ENCODE measurements around the gene SLC4A8. TPM values are rescaled to one million over a fixed set of nuclear protein-coding genes. Genes with fewer than 3 reads are reported as not detected.

SLC4A8 gene
- total RNA-seq (2014; rRNA removed; shearing (Covaris generic); ENCODE audit: low replicate concordance), result 0.89 and 0.96 TPM in 2 replicates

DNA sequence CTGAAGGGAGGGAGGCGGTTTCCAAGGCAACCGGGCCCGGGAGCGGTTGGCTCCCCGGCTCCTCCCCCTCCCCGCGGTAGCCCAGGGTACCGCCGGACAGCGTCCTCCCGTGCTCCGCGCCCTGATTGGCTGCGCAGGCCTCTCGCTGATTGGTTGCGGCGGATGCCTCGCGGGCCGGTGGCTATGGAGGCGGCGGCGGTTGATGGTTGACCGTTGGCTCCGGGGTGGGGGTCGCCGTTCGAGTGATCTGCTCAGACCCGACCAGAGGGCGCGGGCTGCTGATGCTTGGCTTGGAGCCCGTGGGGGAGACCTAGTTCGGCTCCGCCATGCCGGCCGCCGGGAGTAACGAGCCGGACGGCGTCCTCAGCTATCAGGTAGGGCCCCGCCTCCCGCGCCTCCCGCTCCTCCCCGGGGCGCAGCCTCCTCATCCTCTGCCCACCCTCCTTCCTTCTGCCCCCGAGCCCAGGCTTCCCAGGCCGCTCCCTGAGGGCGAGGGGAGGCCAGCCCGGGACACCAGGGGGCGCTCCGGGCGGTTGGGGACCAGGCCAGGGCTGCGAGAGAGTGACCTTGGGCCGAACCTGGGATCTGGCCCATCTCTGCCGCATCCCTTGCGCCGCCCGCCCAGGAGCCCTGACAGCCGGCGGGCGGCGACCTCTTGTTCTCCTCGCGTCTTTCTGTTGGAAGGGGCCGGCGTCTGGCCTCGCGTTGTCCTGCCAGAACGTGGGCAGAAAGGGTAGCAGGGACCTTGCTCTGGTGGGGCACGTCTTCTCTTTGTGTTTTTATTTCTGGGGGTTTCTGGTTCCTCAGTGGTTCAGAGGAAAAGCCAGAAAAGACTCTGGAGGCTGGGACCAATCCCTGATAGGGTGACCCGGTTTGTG lies at the start of gene SLC4A8:
SLC4A8 (plus strand) TSS at position 170 of the 878 bp plus-strand sequence; CDS start at position 327, 157 bp downstream.
- H3K9me3 ChIP-seq, result no peaks in the 10 kb centered on the region
- no peaks in the 10 kb centered on the region for H3K27me3 ChIP-seq
- DNase-seq, result peak; percentile 90
- peak within 1 kb of the TSS; percentile 56 for H3K4me3 ChIP-seq
- H3K36me3 ChIP-seq, result no peaks in the 10 kb centered on the region

DNA sequence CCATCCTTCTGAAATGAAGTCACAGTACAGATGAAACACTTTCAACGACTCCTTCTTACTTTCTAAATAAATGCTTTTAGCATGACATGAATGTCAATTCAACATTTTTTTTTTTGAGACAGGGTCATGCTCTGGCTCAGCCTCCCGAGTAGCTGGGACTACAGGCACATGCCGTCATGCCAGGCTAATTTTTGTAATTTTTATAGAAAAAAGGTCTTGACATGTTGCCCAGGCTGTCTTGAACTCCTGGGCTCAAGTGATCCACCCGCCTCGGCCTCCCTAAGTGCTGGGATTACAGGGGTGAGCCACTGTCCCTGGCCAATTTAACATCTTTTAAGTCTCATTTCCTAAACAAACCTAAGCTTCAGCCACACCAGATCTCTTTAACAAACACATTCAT lies 49.8 kb upstream of the SLC4A8 start:
- Histone ChIP-seq H3K36me3 (no peaks in the 10 kb centered on the region), H3K4me3 (no peak overlapping the region)
- DNase-seq, result no peak

GRCh38 chr12:51377099-51377984 lies 47.3 kb upstream of the SLC4A8 start:
- Histone ChIP-seq H3K36me3 (no peaks in the 10 kb centered on the region), H3K27me3 (no peaks in the 10 kb centered on the region)
- DNase-seq, result no peak

More for the DNA sequence above, 49.8 kb upstream of the SLC4A8 start:
- H3K9me3 ChIP-seq, result no peaks in the 10 kb centered on the region
- no peaks in the 10 kb centered on the region for H3K27me3 ChIP-seq

GRCh38 chr12:51378749-51379148 lies 45.9 kb upstream of the SLC4A8 start:
- DNase-seq, result no peak
- Histone ChIP-seq H3K27me3 (no peaks in the 10 kb centered on the region), H3K4me3 (no peak overlapping the region), H3K9me3 (no peaks in the 10 kb centered on the region), H3K36me3 (no peaks in the 10 kb centered on the region)

More at GRCh38 chr12:51377099-51377984, 47.3 kb upstream of the SLC4A8 start:
- Histone ChIP-seq H3K9me3 (no peaks in the 10 kb centered on the region), H3K4me3 (no peak overlapping the region)

DNA sequence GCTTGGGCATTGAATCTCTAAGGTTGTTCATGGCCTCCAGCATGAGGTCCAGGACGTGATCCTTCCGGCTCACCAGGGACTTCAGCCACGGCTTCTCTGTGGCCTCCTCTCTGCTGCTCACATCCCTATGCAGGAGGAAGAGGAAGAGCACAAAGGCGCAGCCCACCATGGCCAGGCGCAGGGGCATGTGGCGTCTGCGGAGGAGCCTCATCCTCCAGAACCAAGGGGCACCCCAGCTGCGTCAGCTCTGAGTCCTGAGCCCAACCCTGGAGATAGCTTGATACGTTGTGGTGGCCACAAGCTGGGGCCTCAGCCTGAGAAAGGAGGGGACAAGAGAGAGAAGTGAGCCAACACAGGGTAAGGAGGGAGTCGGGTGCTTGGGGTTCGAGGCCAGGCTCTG lies 45.1 kb upstream of the SLC4A8 start:
- no peak for DNase-seq
- H3K27me3 ChIP-seq, result no peaks in the 10 kb centered on the region
- H3K36me3 ChIP-seq, result no peaks in the 10 kb centered on the region
- no peaks in the 10 kb centered on the region for H3K9me3 ChIP-seq
- H3K4me3 ChIP-seq, result no peak overlapping the region

DNA sequence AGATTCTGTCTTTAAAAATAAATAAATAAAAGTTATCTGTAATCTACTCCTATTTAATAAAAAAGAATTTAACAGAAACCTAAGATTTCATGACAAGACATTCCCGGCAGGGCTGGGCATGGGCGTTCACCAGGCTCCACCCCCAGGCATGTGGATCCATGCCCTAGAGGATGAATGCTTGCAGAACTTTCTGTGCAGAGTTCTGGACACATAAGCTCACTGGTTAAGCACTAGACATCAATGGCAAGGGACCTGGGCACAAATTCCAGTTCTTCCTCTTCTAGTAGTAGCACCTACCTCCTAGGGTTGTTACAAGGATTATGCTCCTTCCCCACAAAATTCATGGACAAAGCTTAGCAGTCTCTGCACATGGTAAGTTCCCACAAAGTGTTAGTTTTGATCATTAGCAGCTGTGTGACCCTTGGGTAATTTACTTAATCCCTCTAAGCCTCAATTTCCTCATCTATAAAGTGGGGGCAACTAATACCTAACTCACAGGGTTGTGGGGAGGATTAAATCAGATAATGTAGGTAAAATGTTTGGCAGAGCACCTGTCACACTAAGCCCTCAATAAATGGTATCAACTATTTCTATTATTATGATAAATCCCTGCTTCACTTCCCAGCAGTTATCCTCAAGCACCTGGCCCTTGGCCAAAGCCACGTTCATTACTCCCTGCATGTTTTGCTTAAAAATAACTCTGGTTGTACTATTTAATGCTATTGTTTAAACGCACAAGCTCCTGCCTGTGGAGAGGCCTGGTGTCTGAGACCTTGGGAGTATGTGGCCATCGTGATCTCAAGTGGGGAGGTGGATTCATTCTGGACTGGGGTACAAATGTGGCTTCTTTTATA lies 43.2 kb upstream of the SLC4A8 start:
- no peaks in the 10 kb centered on the region for H3K27me3 ChIP-seq
- no peak for DNase-seq

DNA sequence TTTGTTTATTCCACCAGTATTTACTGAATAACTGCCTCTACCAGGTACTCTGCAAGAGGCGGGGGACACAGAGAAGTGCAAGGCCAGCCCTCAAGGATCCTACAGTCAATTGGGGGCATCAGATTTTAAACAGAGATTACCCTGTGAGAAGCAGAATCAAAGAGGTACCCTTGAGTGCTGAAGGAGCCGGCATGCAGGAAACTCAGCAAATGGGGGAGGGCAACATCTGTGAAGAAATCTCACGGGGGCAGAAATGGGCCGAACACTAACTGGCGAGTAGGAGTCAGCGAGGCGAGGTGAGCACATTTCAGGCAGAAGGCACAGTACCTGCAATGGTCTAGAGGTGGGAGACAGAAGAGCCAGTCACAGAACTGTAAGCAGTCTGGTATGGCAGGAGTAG lies 42.5 kb upstream of the SLC4A8 start:
- no peak for DNase-seq

More for the DNA sequence above, 43.2 kb upstream of the SLC4A8 start:
- no peak overlapping the region for H3K4me3 ChIP-seq
- no peaks in the 10 kb centered on the region for H3K9me3 ChIP-seq
- H3K36me3 ChIP-seq, result no peaks in the 10 kb centered on the region

GRCh38 chr12:51383269-51383905 lies 41.2 kb upstream of the SLC4A8 start:
- no peak overlapping the region for H3K4me3 ChIP-seq
- no peaks in the 10 kb centered on the region for H3K36me3 ChIP-seq
- no peaks in the 10 kb centered on the region for H3K9me3 ChIP-seq
- H3K27me3 ChIP-seq, result no peaks in the 10 kb centered on the region
- no peak for DNase-seq

More for the DNA sequence above, 42.5 kb upstream of the SLC4A8 start:
- H3K4me3 ChIP-seq, result no peak overlapping the region
- no peaks in the 10 kb centered on the region for H3K27me3 ChIP-seq
- H3K36me3 ChIP-seq, result no peaks in the 10 kb centered on the region
- H3K9me3 ChIP-seq, result no peaks in the 10 kb centered on the region

GRCh38 chr12:51386351-51386750 lies 38.3 kb upstream of the SLC4A8 start:
- H3K36me3 ChIP-seq, result no peaks in the 10 kb centered on the region
- no peak for DNase-seq
- no peaks in the 10 kb centered on the region for H3K9me3 ChIP-seq

DNA sequence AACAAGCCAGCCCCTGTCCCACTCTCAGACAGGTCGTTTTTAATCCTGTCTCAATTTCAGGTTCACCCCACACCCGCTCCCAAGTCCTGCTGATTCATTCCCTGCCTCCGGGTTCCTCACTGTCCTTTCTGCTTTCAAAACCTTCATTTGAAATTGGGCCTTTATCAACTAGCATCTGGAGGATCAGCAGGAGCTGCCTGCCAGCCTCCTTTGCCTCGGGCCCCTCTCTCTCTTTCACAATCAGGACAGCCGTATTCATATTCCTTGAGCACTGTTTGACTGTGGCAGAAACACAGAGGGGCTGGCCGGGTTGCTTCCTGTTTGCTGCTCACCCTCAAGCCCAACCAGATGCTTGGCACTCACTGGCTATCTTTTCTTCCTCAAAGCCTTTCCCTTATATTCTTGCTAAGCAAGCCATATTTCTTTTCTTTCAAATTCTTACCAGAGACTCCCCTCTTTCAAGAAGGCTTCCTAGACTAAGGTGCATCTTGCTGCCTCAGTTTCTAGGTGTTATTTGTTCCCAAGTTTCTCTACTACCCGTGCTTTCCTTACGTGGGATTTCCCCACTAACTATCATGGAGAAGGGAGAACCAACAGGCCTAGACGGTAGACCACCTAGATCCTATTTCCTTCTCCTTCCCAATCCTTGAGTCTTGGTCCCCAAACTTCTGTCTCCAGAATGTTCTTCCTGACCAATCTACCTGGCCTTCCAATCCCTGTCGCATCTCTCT lies 36.4 kb upstream of the SLC4A8 start:
- H3K4me3 ChIP-seq, result no peak overlapping the region
- peak; percentile 36 for DNase-seq

More at GRCh38 chr12:51386351-51386750, 38.3 kb upstream of the SLC4A8 start:
- Histone ChIP-seq H3K27me3 (no peaks in the 10 kb centered on the region), H3K4me3 (no peak overlapping the region)

DNA sequence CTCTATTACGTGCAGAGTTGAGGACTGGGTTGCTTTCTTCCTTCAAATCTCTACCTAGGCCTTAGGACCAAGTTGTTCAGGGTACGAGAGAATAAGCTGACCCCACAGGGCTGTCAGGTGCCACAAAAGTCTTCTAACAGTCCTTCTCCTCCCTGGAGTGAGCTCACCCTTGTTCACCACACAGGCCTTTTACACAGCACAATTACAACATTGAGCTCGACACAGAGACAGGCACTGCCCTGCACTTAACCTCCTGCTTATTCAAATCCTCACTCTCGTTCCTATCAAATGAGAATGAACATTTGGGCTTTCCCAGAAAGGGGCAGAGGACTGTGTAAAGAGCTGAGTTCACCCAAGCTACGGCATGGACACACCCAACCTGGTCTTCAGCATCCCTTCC lies 35.8 kb upstream of the SLC4A8 start:
- Histone ChIP-seq H3K4me3 (no peak overlapping the region), H3K36me3 (no peaks in the 10 kb centered on the region), H3K9me3 (no peaks in the 10 kb centered on the region), H3K27me3 (no peaks in the 10 kb centered on the region)
- DNase-seq, result no peak

More for the DNA sequence above, 36.4 kb upstream of the SLC4A8 start:
- Histone ChIP-seq H3K27me3 (no peaks in the 10 kb centered on the region), H3K9me3 (no peaks in the 10 kb centered on the region), H3K36me3 (no peaks in the 10 kb centered on the region)

GRCh38 chr12:51389302-51389999 lies 35.2 kb upstream of the SLC4A8 start:
- no peaks in the 10 kb centered on the region for H3K36me3 ChIP-seq
- no peak overlapping the region for H3K4me3 ChIP-seq
- DNase-seq, result peak; percentile 53
- H3K27me3 ChIP-seq, result no peaks in the 10 kb centered on the region
- no peaks in the 10 kb centered on the region for H3K9me3 ChIP-seq

DNA sequence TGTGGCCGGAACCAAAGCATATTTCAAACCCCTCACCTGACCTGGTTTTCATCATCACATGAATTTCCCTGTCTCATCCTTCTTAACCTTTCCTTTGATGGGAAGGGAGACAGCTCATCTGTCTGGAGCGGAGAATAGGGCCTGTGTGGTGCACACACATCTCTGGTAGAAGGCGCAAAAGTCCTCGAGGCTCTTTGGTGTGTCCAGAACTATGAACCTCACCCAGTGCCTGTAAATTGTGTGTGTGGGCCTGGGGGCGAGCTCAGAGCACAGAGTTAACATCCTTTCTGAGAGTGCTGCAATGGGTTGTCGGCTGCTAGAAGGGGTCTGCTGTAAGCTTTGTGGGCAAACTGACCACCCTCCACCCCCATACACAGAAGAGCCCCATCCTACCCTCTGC lies 34.2 kb upstream of the SLC4A8 start:
- no peak overlapping the region for H3K4me3 ChIP-seq
- DNase-seq, result no peak

DNA sequence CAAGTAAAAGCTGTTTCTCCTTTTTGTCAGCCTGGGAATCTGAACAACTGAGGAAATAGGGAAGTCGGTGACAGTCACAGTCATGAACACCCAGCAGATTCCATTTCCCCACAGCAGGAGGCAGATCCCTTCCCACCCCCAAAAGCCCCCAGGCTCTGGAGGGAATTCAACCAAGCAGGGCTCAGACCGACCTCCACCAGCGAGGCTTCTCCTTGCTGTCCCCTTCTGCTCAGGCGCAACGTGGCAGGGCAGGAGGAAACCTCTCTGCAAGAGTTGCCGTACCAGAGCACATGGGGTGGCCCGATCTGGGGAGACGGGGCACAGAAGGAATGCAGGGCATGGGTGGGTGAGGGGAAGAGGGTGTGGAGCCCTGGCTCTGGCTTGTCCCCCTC lies 33.7 kb upstream of the SLC4A8 start:
- Histone ChIP-seq H3K4me3 (no peak overlapping the region), H3K27me3 (no peaks in the 10 kb centered on the region), H3K9me3 (no peaks in the 10 kb centered on the region), H3K36me3 (no peaks in the 10 kb centered on the region)
- DNase-seq, result no peak

More for the DNA sequence above, 34.2 kb upstream of the SLC4A8 start:
- no peaks in the 10 kb centered on the region for H3K27me3 ChIP-seq
- no peaks in the 10 kb centered on the region for H3K9me3 ChIP-seq
- no peaks in the 10 kb centered on the region for H3K36me3 ChIP-seq
